AG04449 (cell line): ENCODE data around the gene SPATS1.
"Not testable (repeated sequence)": the region's sequence is repeated elsewhere in the genome, so short reads cannot be mapped to it uniquely, and the experiment has no call there.

Experiments
- CTCF ChIA-PET: fragments of 350-600 bp; formaldehyde crosslinking; extraction: SDS; loops from one replicate; lab custom pipeline; 2021; ENCODE audit warnings: antibody characterized with exemption; lab: Yijun Ruan, JAX
- POLR2A ChIA-PET: fragments of 400-600, 350-600 bp; formaldehyde crosslinking; extraction: SDS; loops from one replicate; lab custom pipeline; 2020; ENCODE audit warnings: antibody characterized with exemption, inconsistent platforms; lab: Yijun Ruan, JAX
- DNase-seq: peaks from one replicate; pipeline ENCODE4 v3.0.0-alpha.2; 2010; ENCODE audit warnings: low read depth, low spot score
- H3K4me3 ChIP-seq: 2 replicates; pipeline ENCODE4 v1.5.1; 2011; ENCODE audit warnings: low read depth, mild to moderate bottlenecking, control low read depth, low read length
- CTCF ChIP-seq: IDR thresholded peaks from one replicate; pipeline ENCODE4 v1.5.1; 2011; ENCODE audit warnings: mild to moderate bottlenecking, moderate library complexity, low read length, control low read depth, inconsistent platforms; ENCODE audit not compliant: insufficient read depth; ENCODE audit errors: missing control alignments

SPATS1 gene

GRCh38 chr6:44349904-44350649, 7.6 kb downstream of the SPATS1 start:
- CTCF ChIA-PET = interaction anchor here (1.0 kb wide), 1 partner anchor 12 kb away, joined by 3 read pairs; no protein-coding TSS in a partner anchor
- no peak overlapping the region for H3K4me3 ChIP-seq
- DNase-seq = no peak
- POLR2A ChIA-PET = no interaction called here
- TF ChIP-seq CTCF = no peak

- CTCF ChIA-PET = interaction anchor here (1.0 to 1.4 kb wide), 2 partner anchors 13 to 38 kb away, joined by 3 read pairs; partner anchors contain the start of gene AARS2
- POLR2A ChIA-PET, DNase-seq, H3K4me3 ChIP-seq: not testable (repeated sequence)
Observed at GRCh38 chr6:44350650-44350994, 8.2 kb downstream of the SPATS1 start.

- CTCF ChIA-PET = interaction anchor here (0.8 to 2.6 kb wide), 5 partner anchors 8 to 85 kb away, joined by 3 to 15 read pairs (median 4); partner anchors contain the start of gene AARS2
- no peak overlapping the region for H3K4me3 ChIP-seq
- TF ChIP-seq CTCF = no peak
- DNase-seq = no peak
- POLR2A ChIA-PET = no interaction called here
Observed at GRCh38 chr6:44352259-44352658, 9.8 kb downstream of the SPATS1 start.

GRCh38 chr6:44353336-44353735, 10.9 kb downstream of the SPATS1 start:
- no peak for TF ChIP-seq CTCF
- ChIA-PET CTCF (interaction anchor here (0.7 to 2.6 kb wide), 4 partner anchors 10 to 96 kb away, joined by 3 to 15 read pairs (median 5); no protein-coding TSS in a partner anchor), POLR2A (no interaction called here)
- DNase-seq = no peak
- no peak overlapping the region for H3K4me3 ChIP-seq

- no peak for TF ChIP-seq CTCF
- ChIA-PET CTCF (no interaction called here), POLR2A (no interaction called here)
- H3K4me3 ChIP-seq = no peak overlapping the region
- no peak for DNase-seq
Observed at GRCh38 chr6:44355640-44356039, 13.2 kb downstream of the SPATS1 start.

GRCh38 chr6:44356487-44356886, 14.0 kb downstream of the SPATS1 start:
- no peak for DNase-seq
- no peak overlapping the region for H3K4me3 ChIP-seq
- ChIA-PET CTCF (no interaction called here), POLR2A (no interaction called here)
- no peak for TF ChIP-seq CTCF

GRCh38 chr6:44359973-44360372, 17.5 kb downstream of the SPATS1 start:
- no peak for TF ChIP-seq CTCF

More at GRCh38 chr6:44359973-44360372, 17.5 kb downstream of the SPATS1 start:
- CTCF ChIA-PET = no interaction called here
- no peak overlapping the region for H3K4me3 ChIP-seq
- POLR2A ChIA-PET = no interaction called here
- no peak for DNase-seq
